ENCODE results near the gene ARMC7. TPM values are rescaled to one million over a fixed set of nuclear protein-coding genes. Genes with fewer than 3 reads are reported as not detected.

The ARMC7 gene
- total RNA-seq, 3 donors from 2014 or later (not counting 1 experiment from before 2014, with no cell fraction given): 9.3 to 18.6 (median 11.3) TPM

- WGBS (ENCODE audit: insufficient coverage): 96% methylated on average over 10 of the region's 10 CpGs
- H3K27ac ChIP-seq (ENCODE audit: low read length): no peak overlapping the region
- no peaks in the 10 kb centered on the region for H3K9me3 ChIP-seq (ENCODE audit: control insufficient read depth, insufficient read depth, low read length)
- DNase-seq (no peak), ATAC-seq (no peak)
- H3K4me3 Mint-ChIP-seq: no peak overlapping the region
- no peaks in the 10 kb centered on the region for H3K27me3 ChIP-seq (ENCODE audit: control insufficient read depth, insufficient read depth, low read length)
- peaks cover 23% of the 10 kb centered on the region for H3K4me1 ChIP-seq (ENCODE audit: control insufficient read depth, insufficient read depth, low read length)
- peak overlapping the region in 1 of 2 donors; percentile 5 for H3K27ac Mint-ChIP-seq
- H3K4me1 Mint-ChIP-seq: peaks cover 0 to 34% of the 10 kb centered on the region in 2 donors
- H3K36me3 ChIP-seq (ENCODE audit: control insufficient read depth, insufficient read depth, low read length): no peaks in the 10 kb centered on the region
- H3K36me3 Mint-ChIP-seq: no peaks in the 10 kb centered on the region
- TF ChIP-seq CTCF (IDR thresholded peaks at IDR 0.05): no peak
- H3K4me3 ChIP-seq (ENCODE audit: low read length): no peak overlapping the region
- intact Hi-C loops (cut with micrococcal nuclease): no loop called here
- no peaks in the 10 kb centered on the region for H3K9me3 Mint-ChIP-seq
- no peaks in the 10 kb centered on the region for H3K27me3 Mint-ChIP-seq (ENCODE audit: low read depth in 2 of 2)
Observed at GRCh38 chr17:75091855-75092327, 17.9 kb upstream of the ARMC7 start.

DNA sequence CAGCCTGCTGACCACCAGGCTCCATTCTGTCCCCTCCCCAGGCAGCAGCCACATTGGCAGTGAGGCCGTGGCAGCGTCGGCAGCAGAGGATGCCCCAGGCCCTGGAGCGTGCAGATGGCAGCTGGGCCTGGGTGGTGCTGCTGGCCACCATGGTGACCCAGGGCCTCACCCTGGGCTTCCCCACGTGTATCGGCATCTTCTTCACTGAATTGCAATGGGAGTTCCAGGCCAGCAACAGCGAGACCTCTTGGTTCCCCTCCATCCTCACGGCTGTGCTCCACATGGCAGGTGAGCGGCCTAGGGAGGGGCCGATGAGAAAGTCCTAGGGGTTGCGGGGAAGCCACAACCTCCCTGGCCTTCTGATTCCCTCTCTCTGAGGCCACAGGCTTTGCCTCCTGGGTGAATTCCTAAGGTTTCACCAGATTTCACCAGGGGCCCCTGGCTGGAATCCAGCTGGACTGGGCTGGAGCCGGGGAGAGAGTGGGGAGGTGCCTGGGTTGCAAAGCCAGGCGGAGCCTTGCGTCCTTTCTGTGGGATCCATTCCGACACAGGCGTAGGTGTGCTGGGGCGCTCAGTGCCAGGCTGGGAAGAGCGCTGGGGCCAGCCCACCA, 16.1 kb upstream of the ARMC7 start:
- Mint-ChIP-seq H3K27ac (no peak overlapping the region), H3K9me3 (no peaks in the 10 kb centered on the region), H3K4me3 (no peak overlapping the region), H3K36me3 (no peaks in the 10 kb centered on the region), H3K27me3 (ENCODE audit: low read depth in 2 of 2) (no peaks in the 10 kb centered on the region), H3K4me1 (peaks cover 0 to 29% of the 10 kb centered on the region in 2 donors)
- Histone ChIP-seq H3K4me3 (ENCODE audit: low read length) (no peak overlapping the region), H3K9me3 (ENCODE audit: control insufficient read depth, insufficient read depth, low read length) (no peaks in the 10 kb centered on the region), H3K27ac (ENCODE audit: low read length) (no peak overlapping the region), H3K36me3 (ENCODE audit: control insufficient read depth, insufficient read depth, low read length) (no peaks in the 10 kb centered on the region), H3K4me1 (ENCODE audit: control insufficient read depth, insufficient read depth, low read length) (peaks cover 10% of the 10 kb centered on the region), H3K27me3 (ENCODE audit: control insufficient read depth, insufficient read depth, low read length) (no peaks in the 10 kb centered on the region)
- no peak for TF ChIP-seq CTCF (IDR thresholded peaks at IDR 0.05)
- no peak for DNase-seq
- 96% methylated on average over 18 of the region's 18 CpGs for WGBS (ENCODE audit: insufficient coverage)
- intact Hi-C loops (cut with micrococcal nuclease): no loop called here
- ATAC-seq: no peak

GRCh38 chr17:75094871-75095399, 14.8 kb upstream of the ARMC7 start:
- intact Hi-C loops (cut with micrococcal nuclease): no loop called here
- Histone ChIP-seq H3K4me3 (ENCODE audit: low read length) (no peak overlapping the region), H3K27me3 (ENCODE audit: control insufficient read depth, insufficient read depth, low read length) (no peaks in the 10 kb centered on the region), H3K4me1 (ENCODE audit: control insufficient read depth, insufficient read depth, low read length) (peaks cover 4% of the 10 kb centered on the region), H3K36me3 (ENCODE audit: control insufficient read depth, insufficient read depth, low read length) (no peaks in the 10 kb centered on the region), H3K9me3 (ENCODE audit: control insufficient read depth, insufficient read depth, low read length) (no peaks in the 10 kb centered on the region), H3K27ac (ENCODE audit: low read length) (no peak overlapping the region)
- no peak for TF ChIP-seq CTCF (IDR thresholded peaks at IDR 0.05)
- H3K4me3 Mint-ChIP-seq: no peak overlapping the region
- H3K27me3 Mint-ChIP-seq (ENCODE audit: low read depth in 2 of 2): no peaks in the 10 kb centered on the region
- no peaks in the 10 kb centered on the region for H3K36me3 Mint-ChIP-seq
- no peak for DNase-seq
- 94% methylated on average over 16 of the region's 16 CpGs for WGBS (ENCODE audit: insufficient coverage)
- H3K27ac Mint-ChIP-seq: no peak overlapping the region
- ATAC-seq: no peak
- peaks cover 0 to 28% of the 10 kb centered on the region in 2 donors for H3K4me1 Mint-ChIP-seq
- no peaks in the 10 kb centered on the region for H3K9me3 Mint-ChIP-seq
